NCI-H345 treated with DMSO at 0.1 percent for 48 hours (cell line): ENCODE measurements around the gene FARS2.

Experiments
- DNase-seq: peaks from one replicate; lab custom pipeline; 2025; ENCODE audit not compliant: unreplicated experiment; lab: John Stamatoyannopoulos, UW

The FARS2 gene

DNA sequence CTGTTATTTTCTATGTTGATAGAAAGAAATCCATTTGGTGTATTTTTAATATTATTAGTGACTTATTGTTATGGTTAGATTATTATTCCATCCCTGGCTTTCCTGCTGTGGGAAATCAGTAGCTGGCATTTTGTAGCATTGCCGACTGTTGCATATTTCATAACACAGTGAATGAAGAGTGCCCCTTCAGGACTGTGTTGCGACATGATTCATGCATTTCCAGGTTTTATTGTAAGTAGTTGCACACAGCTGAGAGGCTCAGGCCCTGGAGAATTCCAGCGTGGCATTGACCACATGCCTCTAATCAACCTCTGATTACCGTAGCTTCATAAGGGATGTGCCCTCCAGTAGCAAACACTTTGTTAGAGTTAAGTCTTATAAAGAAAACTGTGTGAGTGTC lies 263.9 kb downstream of the FARS2 start:
- no peak for DNase-seq

DNA sequence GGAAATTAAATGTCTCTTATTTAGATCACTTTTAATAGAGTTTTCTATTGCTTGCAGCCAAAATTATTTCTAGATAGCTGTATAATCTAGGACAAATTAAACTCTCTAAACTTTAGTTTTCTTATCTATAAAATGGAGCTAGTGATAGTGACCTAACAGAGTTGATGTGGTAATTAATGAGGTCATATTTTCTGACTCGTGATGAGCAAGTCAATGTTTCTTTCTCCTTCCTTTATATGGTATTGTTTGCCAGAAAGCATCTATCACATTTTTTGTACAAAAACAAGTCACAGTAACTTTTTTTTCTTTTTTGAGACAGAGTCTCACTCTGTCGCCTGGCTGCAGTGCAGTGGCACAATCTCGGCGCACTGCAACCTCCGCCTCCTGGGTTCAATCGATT lies 267.7 kb downstream of the FARS2 start:
- DNase-seq: no peak

DNA sequence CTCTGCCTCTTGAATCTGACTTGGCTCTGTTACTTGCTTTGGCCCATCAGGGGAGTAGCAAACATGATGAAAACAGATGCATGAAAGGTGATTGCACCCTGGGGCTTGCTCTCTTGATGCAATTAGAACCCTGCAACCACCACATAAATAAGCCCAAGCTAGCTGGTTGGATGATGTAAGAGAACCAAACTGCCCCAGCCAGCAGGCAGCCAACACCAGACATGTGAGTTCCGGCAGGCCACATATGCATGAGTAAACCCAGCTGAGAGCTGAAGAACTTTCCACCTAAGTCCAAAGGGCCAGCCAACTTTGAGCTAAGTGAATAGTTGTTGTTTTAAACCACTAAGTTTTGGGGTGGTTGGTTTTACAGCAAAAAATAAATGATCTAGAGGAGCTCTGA lies 268.4 kb downstream of the FARS2 start:
- DNase-seq: no peak

- no peak for DNase-seq
Measured at GRCh38 chr6:5531161-5531560, 269.8 kb downstream of the FARS2 start.

DNA sequence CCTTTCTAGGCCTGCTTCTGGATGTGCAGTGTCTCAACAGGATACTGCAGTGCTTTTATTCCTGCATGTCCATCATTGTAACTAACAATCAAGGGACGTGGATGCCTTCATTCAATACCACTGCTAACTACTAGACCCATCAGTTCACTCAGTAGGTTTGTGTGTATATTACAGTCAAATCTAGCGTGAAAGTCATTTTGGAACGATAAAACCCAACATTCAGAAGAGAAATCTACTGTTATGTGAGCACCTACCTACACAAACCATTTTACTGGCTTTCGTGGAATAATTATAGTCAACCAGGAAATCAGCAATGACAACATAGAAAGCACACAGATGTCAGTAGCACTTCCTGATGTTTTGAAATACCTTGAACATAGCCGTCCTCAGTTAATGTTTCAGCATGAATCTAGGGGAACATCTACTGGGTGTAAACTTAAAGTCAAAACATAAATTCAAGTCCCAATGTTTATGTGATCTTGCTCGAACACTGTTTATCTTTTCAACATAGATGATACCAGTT lies 270.6 kb downstream of the FARS2 start:
- no peak for DNase-seq

GRCh38 chr6:5532941-5533340 lies 271.6 kb downstream of the FARS2 start:
- DNase-seq: no peak

DNA sequence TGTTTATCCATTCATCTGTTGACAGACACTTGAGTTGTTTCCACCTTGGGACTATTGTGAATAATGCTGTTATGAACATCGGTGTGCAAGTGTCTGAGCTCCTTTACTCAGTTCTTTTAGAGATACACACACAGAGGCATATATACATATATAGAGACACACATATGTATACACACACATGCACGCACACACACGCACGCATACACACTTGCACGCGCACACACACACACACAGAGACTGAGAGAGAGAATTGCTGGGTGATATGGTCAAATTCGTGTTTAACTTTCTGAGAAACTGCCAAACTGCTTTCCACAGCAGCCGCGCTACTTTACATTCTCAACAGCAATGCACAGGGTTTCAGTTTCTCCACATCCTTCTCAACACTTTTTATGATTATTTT lies 273.3 kb downstream of the FARS2 start:
- no peak for DNase-seq

GRCh38 chr6:5536644-5537043 lies 275.3 kb downstream of the FARS2 start:
- no peak for DNase-seq

DNA sequence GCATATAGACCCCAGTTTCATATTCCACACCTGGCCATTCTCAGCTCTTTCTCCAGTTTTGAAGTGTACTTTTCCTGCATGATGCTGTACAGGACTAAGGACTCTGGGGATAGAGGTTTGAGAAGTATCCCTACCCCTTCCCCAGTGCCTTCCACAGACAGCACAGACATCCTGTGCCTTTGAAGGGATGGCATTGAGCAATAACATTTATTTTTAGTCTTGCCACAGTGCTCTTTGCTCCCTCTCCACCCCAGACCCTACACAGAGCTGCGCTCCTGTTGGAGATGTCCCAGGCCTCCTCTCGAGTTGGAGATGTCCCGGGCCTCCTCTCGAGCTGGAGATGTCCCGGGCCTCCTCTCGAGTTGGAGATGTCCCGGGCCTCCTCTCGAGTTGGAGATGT lies 275.8 kb downstream of the FARS2 start:
- no peak for DNase-seq

DNA sequence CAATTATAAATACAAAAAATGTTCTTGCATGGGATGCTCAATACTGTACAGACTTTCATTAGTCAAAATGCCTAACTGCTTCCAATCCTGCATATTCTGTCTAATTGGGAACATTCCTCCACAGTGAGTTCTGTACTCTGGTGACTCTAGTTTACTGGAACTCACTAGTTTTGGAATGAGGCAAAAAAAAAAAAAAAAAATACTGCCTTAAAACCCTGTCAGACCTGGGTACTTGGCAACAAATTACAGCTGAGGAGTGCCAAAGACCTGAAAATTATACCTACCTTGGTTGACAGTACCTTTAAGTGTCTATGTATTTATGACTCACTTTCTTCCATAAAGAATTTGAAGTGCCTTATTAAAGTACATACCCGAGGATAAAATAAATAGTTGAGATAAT lies 276.7 kb downstream of the FARS2 start:
- no peak for DNase-seq

DNA sequence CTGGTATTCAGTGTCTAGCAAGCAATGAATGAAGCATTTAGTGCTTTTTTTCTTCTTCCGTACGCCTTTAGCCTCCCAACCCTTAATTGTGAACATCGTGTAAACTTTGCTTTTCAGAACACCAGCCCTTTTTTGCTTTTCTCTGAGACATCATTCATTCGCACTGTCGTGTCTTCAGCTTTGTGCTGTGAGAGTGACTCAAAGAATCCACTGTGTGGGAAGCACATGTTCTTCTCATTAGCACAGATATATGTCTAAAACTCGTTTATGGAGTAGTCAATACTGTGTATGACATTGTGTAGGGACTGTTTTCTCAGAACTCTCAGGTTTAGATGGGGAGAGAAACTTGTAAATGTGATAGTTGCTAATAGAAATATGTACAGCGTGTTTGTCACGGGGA lies 279.1 kb downstream of the FARS2 start:
- DNase-seq: no peak

DNA sequence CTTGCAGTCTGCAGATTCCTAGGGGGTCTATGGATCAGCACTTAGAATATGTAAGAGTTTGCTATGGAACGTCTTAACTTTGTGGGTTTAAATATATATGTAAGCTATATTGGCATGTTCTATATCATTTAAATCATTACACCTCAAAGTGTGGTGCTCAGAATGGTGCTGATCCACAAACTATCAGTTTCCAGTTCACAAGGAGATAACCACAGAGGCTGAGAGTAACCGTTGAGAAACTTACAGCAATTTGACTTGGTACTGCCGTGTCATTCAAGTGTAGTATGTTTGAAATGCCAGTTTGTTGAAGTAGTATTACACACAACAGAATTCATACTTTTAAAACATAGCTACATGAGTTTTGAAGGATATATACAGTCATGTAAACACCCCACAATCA lies 279.7 kb downstream of the FARS2 start:
- DNase-seq: no peak

DNA sequence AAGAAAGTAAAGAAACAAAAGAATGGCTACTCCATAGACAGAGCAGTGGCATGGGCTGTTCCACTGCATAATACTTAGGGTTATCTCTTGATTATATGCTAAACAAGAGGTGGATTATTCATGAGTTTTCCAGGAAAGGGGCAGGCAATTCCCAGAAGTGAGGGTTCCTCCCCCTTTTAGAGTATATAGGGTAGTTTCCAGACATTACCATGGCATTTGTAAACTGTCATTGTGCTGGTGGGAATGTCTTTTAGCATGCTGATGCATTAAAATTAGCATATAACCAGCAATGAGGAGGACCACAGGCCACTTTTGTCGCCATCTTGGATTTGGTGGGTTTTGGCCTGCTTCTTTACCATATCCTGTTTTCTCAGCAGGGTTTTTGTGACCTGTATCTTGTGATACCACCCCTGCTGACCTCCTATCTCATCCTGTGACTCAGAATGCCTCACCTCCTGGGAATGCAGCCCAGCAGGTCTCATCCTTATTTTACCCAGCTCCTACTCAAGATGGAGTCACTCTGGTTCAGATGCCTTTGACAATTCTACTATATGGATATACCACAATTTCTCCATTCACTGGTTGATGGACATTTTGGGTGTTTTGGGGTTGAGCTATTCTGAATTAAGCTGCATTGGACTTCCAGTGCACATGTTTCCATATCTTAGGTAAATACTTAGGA lies 280.6 kb downstream of the FARS2 start:
- DNase-seq: no peak

DNA sequence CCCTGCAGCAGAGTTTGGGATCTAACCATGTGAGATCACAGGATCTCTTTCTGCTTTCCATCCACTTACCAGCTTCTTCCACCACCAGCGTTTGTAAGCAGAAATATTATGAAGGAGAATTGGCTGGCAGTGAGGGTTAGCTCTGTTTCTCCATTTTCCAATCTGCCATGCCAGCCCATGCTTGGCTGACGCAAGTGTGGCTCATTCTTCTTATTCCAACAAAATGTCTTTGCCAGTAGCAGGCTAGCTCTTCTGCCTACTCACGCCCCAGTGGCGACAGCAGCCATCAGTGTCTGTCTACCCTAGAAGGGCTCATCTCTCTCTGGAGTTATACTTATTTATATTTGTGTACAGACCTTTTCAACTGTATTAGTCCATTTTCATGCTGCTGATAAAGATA lies 286.2 kb downstream of the FARS2 start:
- no peak for DNase-seq

DNA sequence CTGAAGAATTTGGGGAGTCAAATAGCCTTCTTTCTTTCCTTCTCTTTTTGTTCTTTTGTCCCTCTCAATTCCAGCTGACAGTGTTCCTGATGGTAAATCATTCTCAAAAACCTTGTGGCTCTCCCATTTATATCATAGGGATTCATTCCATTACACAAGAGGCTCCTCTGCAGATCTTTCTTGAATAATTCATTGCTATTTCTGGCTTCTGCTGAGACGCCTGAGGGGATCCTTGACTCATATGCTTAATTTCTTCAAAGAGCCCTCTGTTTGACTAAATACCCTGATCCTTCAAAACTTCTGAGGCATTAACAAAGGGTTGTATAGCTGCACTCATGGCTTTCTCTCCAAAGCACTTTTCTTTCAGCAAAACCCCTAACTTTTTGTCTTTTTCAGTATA lies 289.3 kb downstream of the FARS2 start:
- DNase-seq: no peak

GRCh38 chr6:5552243-5552642 lies 290.9 kb downstream of the FARS2 start:
- DNase-seq: no peak

DNA sequence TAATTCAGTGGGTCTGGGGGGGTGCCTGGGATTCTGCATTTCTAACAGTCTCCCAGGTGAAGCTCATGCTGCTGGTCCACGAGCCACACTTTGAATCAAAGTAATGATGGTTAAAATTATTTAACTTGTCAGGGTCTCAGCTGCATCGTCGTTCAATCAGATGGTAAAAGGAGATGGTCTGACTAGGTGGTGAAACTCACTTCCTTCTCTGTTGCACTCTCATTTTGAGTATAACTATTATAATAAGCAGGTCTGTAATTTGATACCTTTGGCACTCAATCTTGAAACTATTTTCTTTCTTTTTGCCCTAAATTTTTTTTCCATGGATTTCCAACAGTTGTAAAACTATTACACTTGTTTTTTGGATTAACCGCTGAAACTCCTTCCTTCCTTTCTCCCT lies 292.5 kb downstream of the FARS2 start:
- DNase-seq: no peak

GRCh38 chr6:5554226-5554625 lies 292.9 kb downstream of the FARS2 start:
- no peak for DNase-seq

- no peak for DNase-seq
Measured at GRCh38 chr6:5556011-5556410, 294.7 kb downstream of the FARS2 start.

DNA sequence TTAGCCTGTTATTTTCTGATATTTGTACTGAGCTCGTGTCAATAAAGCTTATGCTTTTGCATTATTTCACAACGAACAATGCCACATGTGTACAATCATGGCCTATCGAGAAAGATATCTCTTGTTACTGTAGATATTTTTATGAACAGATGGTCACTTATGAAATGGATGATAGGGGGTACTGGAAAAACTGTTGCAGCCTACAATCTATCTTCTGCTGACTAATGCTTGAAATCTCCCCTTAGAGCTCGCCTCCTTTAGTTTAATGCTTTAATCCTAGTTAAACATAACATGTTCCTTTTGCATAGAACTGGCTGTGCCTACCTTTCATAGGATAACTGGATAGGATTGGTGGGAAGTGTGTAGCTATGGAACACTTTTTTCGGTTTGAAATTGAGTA lies 296.2 kb downstream of the FARS2 start:
- no peak for DNase-seq

DNA sequence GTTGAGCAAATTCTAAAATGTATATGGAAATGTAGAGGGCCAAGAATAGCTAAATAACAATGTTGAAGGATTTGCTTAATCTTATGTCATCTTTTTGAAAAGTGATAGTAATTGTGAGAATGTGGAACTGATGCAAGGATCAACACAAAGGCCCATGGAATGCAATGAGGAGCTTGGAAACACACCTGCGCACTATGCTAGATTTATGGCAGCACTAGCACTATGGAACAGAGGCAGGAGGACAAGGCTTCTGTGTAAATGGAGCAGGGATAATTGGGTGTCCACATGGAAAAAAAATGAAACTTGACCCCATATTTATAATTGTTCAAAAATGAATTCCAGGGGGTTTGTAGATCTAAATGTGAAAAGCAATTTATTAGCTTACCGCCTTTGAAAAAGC lies 298.3 kb downstream of the FARS2 start:
- no peak for DNase-seq

GRCh38 chr6:5562277-5562676 lies 301.0 kb downstream of the FARS2 start:
- DNase-seq: no peak

DNA sequence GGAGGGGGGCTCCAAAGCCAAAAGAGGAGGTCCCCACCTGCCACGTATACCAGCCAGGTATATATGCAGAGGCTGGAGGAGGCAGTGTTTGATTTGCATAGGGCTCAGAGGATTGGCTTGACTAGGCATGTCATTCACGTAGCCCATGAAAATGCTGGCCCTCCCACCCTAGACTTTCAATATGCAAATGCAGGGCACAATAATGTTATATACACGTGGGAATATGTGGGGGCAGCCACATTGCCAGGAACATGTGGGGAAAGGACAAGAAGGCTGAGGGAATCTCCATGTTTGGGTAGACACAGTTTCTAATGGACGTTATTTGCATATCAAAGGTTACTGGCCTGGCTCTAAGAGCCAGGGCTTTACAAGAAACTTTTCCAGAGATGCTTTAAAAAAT lies 301.8 kb downstream of the FARS2 start:
- DNase-seq: no peak
